ENCODE measurements around the gene PROC.
A peak's percentile ranks its signal among the peaks of the same experiment; 100 is the strongest.

PROC gene

GRCh38 chr2:127453392-127454171 lies 35.4 kb downstream of the PROC start:
- CTCF ChIA-PET = interaction anchor here (0.6 to 3.0 kb wide), 13 partner anchors 9 to 257 kb away, joined by 3 to 22 read pairs (median 4); no protein-coding TSS in a partner anchor
- H3K27ac ChIP-seq (ENCODE audit: extremely low read depth, low read depth, low read length) = no peak overlapping the region
- no peaks in the 10 kb centered on the region for H3K36me3 ChIP-seq (ENCODE audit: control insufficient read depth in 2 of 2, insufficient read depth in 1 of 2, low read length in 2 of 2)
- H3K4me1 ChIP-seq (ENCODE audit: control insufficient read depth, insufficient read depth, low read length) = no peaks in the 10 kb centered on the region
- H3K9me3 ChIP-seq (ENCODE audit: control insufficient read depth, insufficient read depth, low read depth, low read length) = no peaks in the 10 kb centered on the region
- no peak overlapping the region for H3K4me3 ChIP-seq (ENCODE audit: low read depth, low read length)
- TF ChIP-seq, protein P1, sequence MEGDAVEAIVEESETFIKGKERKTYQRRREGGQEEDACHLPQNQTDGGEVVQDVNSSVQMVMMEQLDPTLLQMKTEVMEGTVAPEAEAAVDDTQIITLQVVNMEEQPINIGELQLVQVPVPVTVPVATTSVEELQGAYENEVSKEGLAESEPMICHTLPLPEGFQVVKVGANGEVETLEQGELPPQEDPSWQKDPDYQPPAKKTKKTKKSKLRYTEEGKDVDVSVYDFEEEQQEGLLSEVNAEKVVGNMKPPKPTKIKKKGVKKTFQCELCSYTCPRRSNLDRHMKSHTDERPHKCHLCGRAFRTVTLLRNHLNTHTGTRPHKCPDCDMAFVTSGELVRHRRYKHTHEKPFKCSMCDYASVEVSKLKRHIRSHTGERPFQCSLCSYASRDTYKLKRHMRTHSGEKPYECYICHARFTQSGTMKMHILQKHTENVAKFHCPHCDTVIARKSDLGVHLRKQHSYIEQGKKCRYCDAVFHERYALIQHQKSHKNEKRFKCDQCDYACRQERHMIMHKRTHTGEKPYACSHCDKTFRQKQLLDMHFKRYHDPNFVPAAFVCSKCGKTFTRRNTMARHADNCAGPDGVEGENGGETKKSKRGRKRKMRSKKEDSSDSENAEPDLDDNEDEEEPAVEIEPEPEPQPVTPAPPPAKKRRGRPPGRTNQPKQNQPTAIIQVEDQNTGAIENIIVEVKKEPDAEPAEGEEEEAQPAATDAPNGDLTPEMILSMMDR (tag by site-specific recombination; IDR thresholded peaks at IDR 0.05) = peak; percentile 80
- no peak for TF ChIP-seq AEBP2 (tag by site-specific recombination; IDR thresholded peaks at IDR 0.05; ENCODE audit: borderline replicate concordance)
- TF ChIP-seq, protein P2, sequence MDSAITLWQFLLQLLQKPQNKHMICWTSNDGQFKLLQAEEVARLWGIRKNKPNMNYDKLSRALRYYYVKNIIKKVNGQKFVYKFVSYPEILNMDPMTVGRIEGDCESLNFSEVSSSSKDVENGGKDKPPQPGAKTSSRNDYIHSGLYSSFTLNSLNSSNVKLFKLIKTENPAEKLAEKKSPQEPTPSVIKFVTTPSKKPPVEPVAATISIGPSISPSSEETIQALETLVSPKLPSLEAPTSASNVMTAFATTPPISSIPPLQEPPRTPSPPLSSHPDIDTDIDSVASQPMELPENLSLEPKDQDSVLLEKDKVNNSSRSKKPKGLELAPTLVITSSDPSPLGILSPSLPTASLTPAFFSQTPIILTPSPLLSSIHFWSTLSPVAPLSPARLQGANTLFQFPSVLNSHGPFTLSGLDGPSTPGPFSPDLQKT (IDR thresholded peaks at IDR 0.05; ENCODE audit: borderline replicate concordance, low read depth, low read length) = no peak
- POLR2A ChIA-PET = interaction anchor here (1.3 kb wide), 1 partner anchor 159 kb away, joined by 5 read pairs; the partner anchor contains the start of gene ERCC3

DNA sequence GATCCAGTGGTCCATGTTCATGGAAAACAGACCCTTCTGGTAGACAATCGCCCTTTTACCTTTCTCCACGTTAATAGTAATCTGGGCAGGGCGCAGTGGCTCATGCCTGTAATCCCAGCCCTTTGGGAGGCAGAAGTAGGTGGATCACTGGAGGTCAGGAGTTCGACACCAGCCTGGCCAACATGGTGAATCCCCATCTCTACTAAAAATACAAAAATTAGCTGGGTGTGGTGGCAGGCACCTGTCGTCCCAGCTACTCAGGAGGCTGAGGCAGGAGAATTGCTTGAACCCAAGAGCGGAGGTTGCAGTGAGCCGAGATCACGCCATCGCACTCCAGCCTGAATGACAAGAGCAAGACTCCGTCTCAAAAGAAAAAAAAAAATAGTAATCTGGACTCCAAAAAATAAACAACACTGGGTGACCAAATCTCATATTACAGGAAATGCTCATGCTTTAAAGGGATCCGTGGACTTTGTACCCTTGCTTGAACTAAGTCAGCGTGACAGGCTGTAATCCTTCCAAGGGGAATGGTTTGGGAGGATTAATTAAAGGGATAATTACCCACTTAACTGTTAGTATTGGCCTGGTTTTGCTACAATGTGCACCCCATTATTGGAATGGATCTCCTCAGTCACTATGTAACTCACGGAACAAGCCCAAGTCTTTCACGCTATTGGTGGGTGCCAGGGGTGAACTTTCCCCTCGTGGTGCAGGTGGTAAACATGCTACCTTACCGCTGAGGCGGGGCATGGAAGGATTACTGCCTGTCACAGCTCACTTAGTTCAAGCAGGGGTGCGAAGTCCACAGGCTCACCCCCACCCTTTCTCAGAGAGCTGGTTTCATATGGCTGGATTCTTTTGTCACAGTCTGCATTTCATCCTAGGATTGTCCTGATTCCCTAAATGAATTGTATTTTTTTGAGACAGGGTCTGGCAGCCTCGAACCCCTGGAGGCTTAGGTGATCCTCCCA lies 36.7 kb downstream of the PROC start:
- H3K27ac ChIP-seq (ENCODE audit: extremely low read depth, low read depth, low read length) = no peak overlapping the region
- H3K4me3 ChIP-seq (ENCODE audit: low read depth, low read length) = no peak overlapping the region
- no peaks in the 10 kb centered on the region for H3K9me3 ChIP-seq (ENCODE audit: control insufficient read depth, insufficient read depth, low read depth, low read length)
- no peaks in the 10 kb centered on the region for H3K36me3 ChIP-seq (ENCODE audit: control insufficient read depth in 2 of 2, insufficient read depth in 1 of 2, low read length in 2 of 2)
- H3K4me1 ChIP-seq (ENCODE audit: control insufficient read depth, insufficient read depth, low read length) = no peaks in the 10 kb centered on the region
- POLR2A ChIA-PET = no interaction called here
- no peak for TF ChIP-seq ZNF324 (tag by site-specific recombination; IDR thresholded peaks at IDR 0.05)
- no peak for TF ChIP-seq ZNF140 (tag by site-specific recombination; IDR thresholded peaks at IDR 0.05)
- TF ChIP-seq ZNF571 (tag by site-specific recombination; IDR thresholded peaks at IDR 0.05) = no peak
- no peak for TF ChIP-seq HOXA7 (CRISPR knock-in tag; IDR thresholded peaks at IDR 0.05; ENCODE audit: borderline replicate concordance)
- TF ChIP-seq ZXDB (tag by site-specific recombination; IDR thresholded peaks at IDR 0.05) = no peak
- 0 out of 2 replicates have a peak, but pooled peaks have one; percentile 6 for TF ChIP-seq SP2 (tag by site-specific recombination; IDR thresholded peaks at IDR 0.05)
- TF ChIP-seq ZNF518A (tag by site-specific recombination; conservative IDR thresholded peaks at IDR 0.05; ENCODE audit: low read depth) = no peak
- no peak for TF ChIP-seq ZNF48 (tag by site-specific recombination; IDR thresholded peaks at IDR 0.05)
- CTCF ChIA-PET = interaction anchor here (0.9 to 3.0 kb wide), 5 partner anchors 8 to 258 kb away, joined by 3 to 22 read pairs (median 4); no protein-coding TSS in a partner anchor

Measured in HEK293 (cell line).